Adrenal gland (tissue), 12 donors: ENCODE results near the gene RPL37. TPM values are rescaled to one million over a fixed set of nuclear protein-coding genes. Genes with fewer than 3 reads are reported as not detected.

ENCODE experiments used
- DNase-seq, 7 donors: peaks; one replicate each; pipeline ENCODE4 v3.0.0-alpha.2; 2019 to 2020
- H3K27ac ChIP-seq, 5 donors: fragments of 200-600 bp; sonication (generic) in 4 of 5; 1 replicate in 3 of 5; 2 replicates in 2 of 5; pipeline versions ENCODE4 v1.5.1 to v1.8.0; 2016 to 2020; ENCODE audit warnings: mild to moderate bottlenecking in 1 of 5
- H3K27me3 ChIP-seq: fragments of 200-600 bp; 2 replicates; pipeline ENCODE4 v1.8.0; 2021
- H3K36me3 ChIP-seq, 2 donors: fragments of 200-600 bp; replicated peaks in 1 of 2; 1 replicate in 1 of 2; 2 replicates in 1 of 2; pipeline versions ENCODE4 v1.5.1 to v1.8.0; 2018 to 2022
- H3K4me1 ChIP-seq, 2 donors: fragments of 200-600 bp; replicated peaks in 1 of 2; 1 replicate in 1 of 2; 2 replicates in 1 of 2; pipeline versions ENCODE4 v1.5.1 to v1.8.0; 2018 to 2021
- H3K4me3 ChIP-seq, 4 donors: fragments of 200-600 bp; sonication (generic) in 3 of 4; one replicate each; pipeline ENCODE4 v1.5.1; 2016 to 2018
- H3K9me3 ChIP-seq, 3 donors: fragments of 200-600 bp; sonication (generic) in 1 of 3; replicated peaks in 1 of 3; 1 replicate in 2 of 3; 2 replicates in 1 of 3; pipeline versions ENCODE4 v1.5.1 to v1.8.0; 2016 to 2021
- POLR2A ChIP-seq, 2 donors: fragments of 450-650 bp; IDR thresholded peaks; one replicate each; pipeline ENCODE4 v1.6.1; 2017; ENCODE audit warnings: antibody characterized with exemption in 2 of 2, mild to moderate bottlenecking in 2 of 2, moderate library complexity in 1 of 2
- WGBS, 4 donors: extraction: QIAGEN DNeasy Blood & Tissue Kit in 2 of 4; methylation state at CpG; one replicate each; pipeline versions ENCODE4 v1.1.5 to v1.1.7; 2013 to 2017; 5-methylcytosine and 5-hydroxymethylcytosine counted together
- intact Hi-C, 2 donors: fragments of 100-400 bp; cut with DNase I; formaldehyde crosslinking; loops; one replicate each; pipeline versions ENCODE4 v1.14.1 to v1.15.0; 2022 to 2023
- polyA plus RNA-seq, 3 donors: library from polyadenylated mRNA; stranded (reverse); fragments of 200-250 nt in 2 of 3; fragments of 350-450 nt in 1 of 3; fragmentation: Illumina TruSeq in 1 of 3; extraction: RNeasy Lipid Tissue Mini Kit (QIAGEN cat#74804) in 1 of 3; gene quantifications; one replicate each; pipeline ENCODE4 v1.2.3, GENCODE V29; 2013 to 2014
- total RNA-seq, 9 donors: library from RNA; depleted of rRNA in 4 of 9; stranded (reverse); fragments of >200 nt in 4 of 9; fragments of 120-200 nt in 1 of 9; fragmentation: NEBNext Ultra II Directional in 1 of 9; extraction: Animal tissue kit (Norgen Biotek cat#: 25700) in 1 of 9; gene quantifications; one replicate each; pipeline versions ENCODE4 v1.1.0 to v1.2.4, GENCODE V29; 2013 to 2023
- TF ChIP-seq, protein P1 (sequence below), 6 experiments: fragments of 450-650 bp in 4 of 6; fragments of 200-600 bp in 2 of 6; sonication (generic) in 1 of 6; IDR thresholded peaks; 1 replicate in 5 of 6; 2 replicates in 1 of 6; pipeline versions ENCODE4 v1.5.1 to v1.8.0; 2016 to 2021; ENCODE audit warnings: antibody characterized with exemption in 6 of 6, mild to moderate bottlenecking in 2 of 6, moderate library complexity in 1 of 6
- donor health status: healthy with polysubstance abuse.
- donor health status: Bipolar disorder and iron deficiency.
- donor health status: DM: yes; HTN: yes; CAD: no.
- donor health status: DM: no; HTN: no; CAD: no.
- donor health status: DM: no; HTN: no; CAD: no.
- donor health status: DM: yes; HTN: yes; CAD: no.

The RPL37 gene
- total and polyA plus RNA-seq, 12 donors = 171 to 3,068 (median 978) TPM

GRCh38 chr5:40828690-40829661 lies 6.0 kb downstream of the RPL37 start:
- intact Hi-C loops = no loop called here
- Histone ChIP-seq H3K27me3 (no peaks in the 10 kb centered on the region), H3K4me1 (peaks cover 12 to 21% of the 10 kb centered on the region in 2 donors), H3K4me3 (no peak overlapping the region), H3K36me3 (peaks cover 0 to 81% of the 10 kb centered on the region in 2 donors), H3K9me3 (no peaks in the 10 kb centered on the region), H3K27ac (no peak overlapping the region)
- no peak for TF ChIP-seq POLR2A (IDR thresholded peaks at IDR 0.05)
- TF ChIP-seq, protein P1, sequence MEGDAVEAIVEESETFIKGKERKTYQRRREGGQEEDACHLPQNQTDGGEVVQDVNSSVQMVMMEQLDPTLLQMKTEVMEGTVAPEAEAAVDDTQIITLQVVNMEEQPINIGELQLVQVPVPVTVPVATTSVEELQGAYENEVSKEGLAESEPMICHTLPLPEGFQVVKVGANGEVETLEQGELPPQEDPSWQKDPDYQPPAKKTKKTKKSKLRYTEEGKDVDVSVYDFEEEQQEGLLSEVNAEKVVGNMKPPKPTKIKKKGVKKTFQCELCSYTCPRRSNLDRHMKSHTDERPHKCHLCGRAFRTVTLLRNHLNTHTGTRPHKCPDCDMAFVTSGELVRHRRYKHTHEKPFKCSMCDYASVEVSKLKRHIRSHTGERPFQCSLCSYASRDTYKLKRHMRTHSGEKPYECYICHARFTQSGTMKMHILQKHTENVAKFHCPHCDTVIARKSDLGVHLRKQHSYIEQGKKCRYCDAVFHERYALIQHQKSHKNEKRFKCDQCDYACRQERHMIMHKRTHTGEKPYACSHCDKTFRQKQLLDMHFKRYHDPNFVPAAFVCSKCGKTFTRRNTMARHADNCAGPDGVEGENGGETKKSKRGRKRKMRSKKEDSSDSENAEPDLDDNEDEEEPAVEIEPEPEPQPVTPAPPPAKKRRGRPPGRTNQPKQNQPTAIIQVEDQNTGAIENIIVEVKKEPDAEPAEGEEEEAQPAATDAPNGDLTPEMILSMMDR (IDR thresholded peaks at IDR 0.05) = no peak
- DNase-seq = no peak
- WGBS, 4 donors = 94 to 98% (median 95%) methylated on average over 3 of the region's 3 CpGs

DNA sequence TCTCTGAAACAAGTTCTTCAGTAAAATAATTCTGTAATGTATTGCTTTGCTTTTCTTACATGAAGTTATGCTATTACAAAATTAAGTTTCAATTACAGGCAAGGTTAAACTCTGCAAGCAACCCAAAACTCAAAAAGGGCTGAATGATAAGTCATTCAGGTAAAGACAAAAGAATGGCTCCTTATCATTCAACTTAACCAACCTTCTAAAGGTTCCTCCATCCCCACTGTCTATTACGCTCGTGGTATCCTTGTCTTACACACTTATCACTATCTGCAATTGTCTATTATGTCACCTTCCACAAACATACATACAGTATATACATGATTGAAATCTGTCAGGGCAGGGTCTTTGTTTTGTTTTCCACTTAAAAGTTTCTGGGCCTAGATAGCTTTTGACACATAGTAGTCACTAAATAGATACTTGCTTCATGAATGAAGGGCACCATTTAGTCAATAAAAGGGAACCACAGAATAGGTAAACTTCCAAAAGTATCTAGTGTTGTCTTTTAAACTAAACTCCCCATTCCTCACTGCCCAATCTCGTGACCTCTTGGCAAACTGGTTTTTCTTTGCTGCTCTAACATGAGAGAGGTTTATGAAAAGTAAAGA lies 6.9 kb downstream of the RPL37 start:
- no peaks in the 10 kb centered on the region for H3K27me3 ChIP-seq
- 91 to 94% (median 92%) methylated on average over 3 of the region's 3 CpGs for WGBS, 4 donors
- TF ChIP-seq, protein P1 (IDR thresholded peaks at IDR 0.05) = no peak
- TF ChIP-seq POLR2A (IDR thresholded peaks at IDR 0.05) = no peak
- no peaks in the 10 kb centered on the region for H3K9me3 ChIP-seq
- H3K4me3 ChIP-seq = no peak overlapping the region
- no peak for DNase-seq
- peaks cover 3 to 13% of the 10 kb centered on the region in 2 donors for H3K4me1 ChIP-seq
- no peak overlapping the region for H3K27ac ChIP-seq
- intact Hi-C loops = no loop called here
- peaks cover 0 to 73% of the 10 kb centered on the region in 2 donors for H3K36me3 ChIP-seq

DNA sequence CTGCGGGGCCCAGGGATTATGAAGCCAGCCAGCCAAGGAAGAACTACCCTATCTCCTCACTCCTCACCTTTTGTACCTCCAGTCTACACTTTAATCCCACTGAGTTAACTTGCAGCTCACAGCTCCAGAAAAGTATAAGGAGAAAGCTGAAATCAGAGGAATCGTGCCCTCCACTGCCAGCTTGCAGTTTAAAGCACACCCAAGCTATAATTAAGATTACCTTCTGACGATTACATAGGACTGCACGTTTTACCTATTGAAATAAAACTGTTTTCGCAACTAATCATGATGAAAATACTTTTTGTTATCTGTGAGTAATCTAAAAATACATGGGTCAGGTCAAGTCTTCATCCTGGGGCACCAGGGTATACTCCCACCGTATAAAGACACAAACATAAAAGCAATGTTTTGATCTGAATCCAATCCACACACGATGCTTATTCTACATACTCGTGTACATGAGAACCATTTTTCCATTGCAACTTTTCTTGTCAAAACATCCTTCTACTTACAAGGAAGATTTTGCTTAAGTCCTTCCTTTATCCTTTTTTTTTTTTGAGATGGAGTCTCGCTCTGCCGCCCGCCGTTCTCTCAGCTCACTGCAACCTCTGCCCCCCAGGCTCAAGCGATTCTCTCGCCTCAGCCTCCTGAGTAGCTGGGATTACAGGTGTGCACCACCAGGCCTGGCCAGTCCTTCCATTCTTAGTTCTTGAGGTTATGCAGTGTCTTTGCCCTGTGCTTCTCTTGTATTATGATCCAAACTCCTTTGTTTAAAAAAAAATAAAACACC lies 7.6 kb downstream of the RPL37 start:
- TF ChIP-seq, protein P1 (IDR thresholded peaks at IDR 0.05) = no peak
- WGBS, 4 donors = 86 to 91% (median 88%) methylated on average over 14 of the region's 14 CpGs
- peaks cover 0 to 66% of the 10 kb centered on the region in 2 donors for H3K36me3 ChIP-seq
- intact Hi-C loops = no loop called here
- no peak overlapping the region for H3K27ac ChIP-seq
- no peak overlapping the region for H3K4me3 ChIP-seq
- H3K27me3 ChIP-seq = no peaks in the 10 kb centered on the region
- no peak for DNase-seq
- H3K9me3 ChIP-seq = no peaks in the 10 kb centered on the region
- H3K4me1 ChIP-seq = peaks cover 0 to 5% of the 10 kb centered on the region in 2 donors
